NOMO-1 treated with dmso at 0.1 percent for 144 hours (cell line): ENCODE measurements around the gene CLASP1.

ENCODE experiments used
- DNase-seq: peaks from one replicate; lab custom pipeline; 2025; ENCODE audit not compliant: unreplicated experiment; lab: John Stamatoyannopoulos, UW

CLASP1 gene

DNA sequence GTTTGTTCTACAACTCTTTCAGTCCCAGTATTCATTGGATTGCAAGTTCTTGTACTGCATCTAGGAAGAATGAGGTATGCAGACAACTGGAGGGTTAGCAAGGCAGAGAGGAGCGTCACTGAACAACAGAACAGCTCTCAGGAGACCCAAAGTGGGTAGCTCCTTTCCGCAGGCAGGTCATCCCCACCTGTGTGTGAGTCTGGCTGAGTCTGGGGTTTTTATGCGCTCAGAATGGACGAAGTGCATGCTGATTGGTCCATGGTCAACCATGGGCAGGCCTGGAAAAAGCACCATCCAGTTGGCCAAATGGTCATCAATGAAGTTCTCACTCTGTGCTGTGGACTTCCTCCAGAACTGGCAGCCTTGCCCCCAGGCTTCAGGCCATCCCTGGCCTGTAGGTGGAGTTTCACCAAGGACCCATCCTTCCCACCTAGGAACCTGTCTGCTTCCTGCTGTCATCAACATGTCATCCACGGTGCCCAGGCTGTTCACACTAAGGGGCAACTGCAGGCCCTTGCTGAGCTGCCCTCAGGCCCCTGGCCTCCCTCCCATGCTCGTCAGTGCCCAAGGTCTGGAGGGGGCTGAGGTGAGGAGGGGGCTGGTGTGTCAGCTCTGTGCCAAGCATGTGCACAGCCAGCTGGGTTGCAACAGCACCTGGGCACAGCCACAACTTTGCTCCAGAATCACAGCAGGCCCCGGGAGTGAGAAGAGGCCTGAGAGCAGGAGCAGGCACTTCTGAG lies 353.2 kb downstream of the CLASP1 start:
- no peak for DNase-seq

- no peak for DNase-seq
Measured at GRCh38 chr2:121294881-121295840, 354.1 kb downstream of the CLASP1 start.

GRCh38 chr2:121293450-121294325 lies 355.6 kb downstream of the CLASP1 start:
- no peak for DNase-seq

GRCh38 chr2:121291251-121291580 lies 358.0 kb downstream of the CLASP1 start:
- DNase-seq = no peak

- no peak for DNase-seq
Measured at GRCh38 chr2:121289271-121289670, 360.0 kb downstream of the CLASP1 start.

DNA sequence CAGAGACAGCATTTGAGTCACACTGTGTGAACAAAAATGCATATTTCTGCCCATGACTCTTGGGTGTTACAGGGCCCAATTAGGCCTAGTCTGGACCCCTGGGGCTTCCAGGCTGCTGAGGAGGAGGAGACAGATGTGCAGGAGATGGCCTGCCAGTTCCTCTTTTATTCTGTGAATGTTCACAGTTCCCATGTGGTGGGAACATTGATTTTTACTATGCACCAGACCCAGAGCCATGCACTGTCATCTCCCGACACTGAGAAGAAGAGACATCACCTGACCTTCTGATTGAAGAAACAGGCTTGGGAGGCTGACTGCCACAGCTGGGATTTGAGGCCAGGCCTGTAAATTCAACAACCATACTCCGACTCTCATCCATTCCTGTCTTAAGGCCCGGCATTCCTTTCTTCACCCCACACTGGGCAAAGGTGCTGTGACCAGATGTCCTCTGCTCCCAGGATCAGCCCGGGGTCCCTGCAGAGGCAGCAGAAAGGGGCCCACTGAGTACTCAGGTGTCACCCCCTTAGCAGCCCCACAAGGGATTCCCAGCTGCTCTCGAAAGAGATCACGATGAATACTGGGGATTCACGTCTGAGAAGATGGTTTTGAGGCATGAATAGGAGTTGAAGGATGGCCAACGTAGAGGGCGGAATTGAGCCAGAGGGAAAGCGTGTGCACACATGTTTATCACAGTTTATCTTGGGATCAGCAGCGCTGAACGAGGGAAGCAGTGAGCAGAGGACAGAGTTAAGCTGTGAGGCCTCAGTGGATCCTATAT lies 360.6 kb downstream of the CLASP1 start:
- DNase-seq = no peak

GRCh38 chr2:121287956-121288355 lies 361.3 kb downstream of the CLASP1 start:
- DNase-seq = no peak
